ENCODE results near the gene ENOSF1. TPM values are rescaled to one million over a fixed set of nuclear protein-coding genes. Genes with fewer than 3 reads are reported as not detected.

The ENOSF1 gene
- total and polyA plus RNA-seq, 2 of the 13 experiments (the other 11 are each of a cell fraction or from before 2014, with no cell fraction given): 37.6 to 40.1 TPM

DNA sequence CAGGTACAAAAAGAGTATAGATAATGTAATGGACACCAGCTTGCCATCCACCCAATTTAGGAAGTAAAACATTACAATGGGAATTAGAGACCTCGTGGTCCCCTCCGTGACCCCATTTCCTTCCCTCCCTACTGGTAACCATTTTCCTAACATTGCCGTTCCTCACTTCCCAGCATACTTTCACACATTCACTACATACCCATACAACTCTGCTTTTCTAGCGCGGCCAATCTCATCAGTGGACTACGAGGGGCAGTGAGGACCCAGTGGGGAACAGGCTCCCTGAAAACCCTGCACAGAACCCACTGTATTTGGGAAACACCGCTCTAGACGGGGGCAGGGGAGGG is 1.1 kb downstream of the ENOSF1 start (continued):
- TF ChIP-seq, protein P1, sequence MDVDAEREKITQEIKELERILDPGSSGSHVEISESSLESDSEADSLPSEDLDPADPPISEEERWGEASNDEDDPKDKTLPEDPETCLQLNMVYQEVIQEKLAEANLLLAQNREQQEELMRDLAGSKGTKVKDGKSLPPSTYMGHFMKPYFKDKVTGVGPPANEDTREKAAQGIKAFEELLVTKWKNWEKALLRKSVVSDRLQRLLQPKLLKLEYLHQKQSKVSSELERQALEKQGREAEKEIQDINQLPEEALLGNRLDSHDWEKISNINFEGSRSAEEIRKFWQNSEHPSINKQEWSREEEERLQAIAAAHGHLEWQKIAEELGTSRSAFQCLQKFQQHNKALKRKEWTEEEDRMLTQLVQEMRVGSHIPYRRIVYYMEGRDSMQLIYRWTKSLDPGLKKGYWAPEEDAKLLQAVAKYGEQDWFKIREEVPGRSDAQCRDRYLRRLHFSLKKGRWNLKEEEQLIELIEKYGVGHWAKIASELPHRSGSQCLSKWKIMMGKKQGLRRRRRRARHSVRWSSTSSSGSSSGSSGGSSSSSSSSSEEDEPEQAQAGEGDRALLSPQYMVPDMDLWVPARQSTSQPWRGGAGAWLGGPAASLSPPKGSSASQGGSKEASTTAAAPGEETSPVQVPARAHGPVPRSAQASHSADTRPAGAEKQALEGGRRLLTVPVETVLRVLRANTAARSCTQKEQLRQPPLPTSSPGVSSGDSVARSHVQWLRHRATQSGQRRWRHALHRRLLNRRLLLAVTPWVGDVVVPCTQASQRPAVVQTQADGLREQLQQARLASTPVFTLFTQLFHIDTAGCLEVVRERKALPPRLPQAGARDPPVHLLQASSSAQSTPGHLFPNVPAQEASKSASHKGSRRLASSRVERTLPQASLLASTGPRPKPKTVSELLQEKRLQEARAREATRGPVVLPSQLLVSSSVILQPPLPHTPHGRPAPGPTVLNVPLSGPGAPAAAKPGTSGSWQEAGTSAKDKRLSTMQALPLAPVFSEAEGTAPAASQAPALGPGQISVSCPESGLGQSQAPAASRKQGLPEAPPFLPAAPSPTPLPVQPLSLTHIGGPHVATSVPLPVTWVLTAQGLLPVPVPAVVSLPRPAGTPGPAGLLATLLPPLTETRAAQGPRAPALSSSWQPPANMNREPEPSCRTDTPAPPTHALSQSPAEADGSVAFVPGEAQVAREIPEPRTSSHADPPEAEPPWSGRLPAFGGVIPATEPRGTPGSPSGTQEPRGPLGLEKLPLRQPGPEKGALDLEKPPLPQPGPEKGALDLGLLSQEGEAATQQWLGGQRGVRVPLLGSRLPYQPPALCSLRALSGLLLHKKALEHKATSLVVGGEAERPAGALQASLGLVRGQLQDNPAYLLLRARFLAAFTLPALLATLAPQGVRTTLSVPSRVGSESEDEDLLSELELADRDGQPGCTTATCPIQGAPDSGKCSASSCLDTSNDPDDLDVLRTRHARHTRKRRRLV (CRISPR knock-in tag; IDR thresholded peaks at IDR 0.05): no peak
- TF ChIP-seq GZF1 (CRISPR knock-in tag; IDR thresholded peaks at IDR 0.05) (no peak), KMT2A (CRISPR knock-in tag; IDR thresholded peaks at IDR 0.05) (no peak), ZNF367 (CRISPR knock-in tag; IDR thresholded peaks at IDR 0.05; ENCODE audit: borderline replicate concordance) (no peak), CBX1 (IDR thresholded peaks at IDR 0.05; ENCODE audit: low read depth) (no peak), ZNF331 (CRISPR knock-in tag; IDR thresholded peaks at IDR 0.05) (no peak), GATA4 (IDR thresholded peaks at IDR 0.05; ENCODE audit: borderline replicate concordance, low read depth) (no peak), FOXC1 (CRISPR knock-in tag; IDR thresholded peaks at IDR 0.05; ENCODE audit: borderline replicate concordance) (no peak), FOXK2 (IDR thresholded peaks at IDR 0.05) (no peak), RNF2 (conservative IDR thresholded peaks at IDR 0.05; ENCODE audit: low read depth) (no peak), ZMYM3 (CRISPR knock-in tag; IDR thresholded peaks at IDR 0.05) (no peak)
- TF ChIP-seq, protein P2, sequence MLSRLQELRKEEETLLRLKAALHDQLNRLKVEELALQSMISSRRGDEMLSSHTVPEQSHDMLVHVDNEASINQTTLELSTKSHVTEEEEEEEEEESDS (CRISPR knock-in tag; IDR thresholded peaks at IDR 0.05; ENCODE audit: borderline replicate concordance): no peak
- TF ChIP-seq, protein P3, sequence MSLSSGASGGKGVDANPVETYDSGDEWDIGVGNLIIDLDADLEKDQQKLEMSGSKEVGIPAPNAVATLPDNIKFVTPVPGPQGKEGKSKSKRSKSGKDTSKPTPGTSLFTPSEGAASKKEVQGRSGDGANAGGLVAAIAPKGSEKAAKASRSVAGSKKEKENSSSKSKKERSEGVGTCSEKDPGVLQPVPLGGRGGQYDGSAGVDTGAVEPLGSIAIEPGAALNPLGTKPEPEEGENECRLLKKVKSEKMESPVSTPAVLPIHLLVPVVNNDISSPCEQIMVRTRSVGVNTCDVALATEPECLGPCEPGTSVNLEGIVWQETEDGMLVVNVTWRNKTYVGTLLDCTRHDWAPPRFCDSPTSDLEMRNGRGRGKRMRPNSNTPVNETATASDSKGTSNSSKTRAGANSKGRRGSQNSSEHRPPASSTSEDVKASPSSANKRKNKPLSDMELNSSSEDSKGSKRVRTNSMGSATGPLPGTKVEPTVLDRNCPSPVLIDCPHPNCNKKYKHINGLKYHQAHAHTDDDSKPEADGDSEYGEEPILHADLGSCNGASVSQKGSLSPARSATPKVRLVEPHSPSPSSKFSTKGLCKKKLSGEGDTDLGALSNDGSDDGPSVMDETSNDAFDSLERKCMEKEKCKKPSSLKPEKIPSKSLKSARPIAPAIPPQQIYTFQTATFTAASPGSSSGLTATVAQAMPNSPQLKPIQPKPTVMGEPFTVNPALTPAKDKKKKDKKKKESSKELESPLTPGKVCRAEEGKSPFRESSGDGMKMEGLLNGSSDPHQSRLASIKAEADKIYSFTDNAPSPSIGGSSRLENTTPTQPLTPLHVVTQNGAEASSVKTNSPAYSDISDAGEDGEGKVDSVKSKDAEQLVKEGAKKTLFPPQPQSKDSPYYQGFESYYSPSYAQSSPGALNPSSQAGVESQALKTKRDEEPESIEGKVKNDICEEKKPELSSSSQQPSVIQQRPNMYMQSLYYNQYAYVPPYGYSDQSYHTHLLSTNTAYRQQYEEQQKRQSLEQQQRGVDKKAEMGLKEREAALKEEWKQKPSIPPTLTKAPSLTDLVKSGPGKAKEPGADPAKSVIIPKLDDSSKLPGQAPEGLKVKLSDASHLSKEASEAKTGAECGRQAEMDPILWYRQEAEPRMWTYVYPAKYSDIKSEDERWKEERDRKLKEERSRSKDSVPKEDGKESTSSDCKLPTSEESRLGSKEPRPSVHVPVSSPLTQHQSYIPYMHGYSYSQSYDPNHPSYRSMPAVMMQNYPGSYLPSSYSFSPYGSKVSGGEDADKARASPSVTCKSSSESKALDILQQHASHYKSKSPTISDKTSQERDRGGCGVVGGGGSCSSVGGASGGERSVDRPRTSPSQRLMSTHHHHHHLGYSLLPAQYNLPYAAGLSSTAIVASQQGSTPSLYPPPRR (CRISPR knock-in tag; IDR thresholded peaks at IDR 0.05; ENCODE audit: borderline replicate concordance): no peak

Measured in HepG2 (cell line).